H1 (cell line): ENCODE data around the gene STK33. TPM values are rescaled to one million over a fixed set of nuclear protein-coding genes. Genes with fewer than 3 reads are reported as not detected.

Experiments
- CTCF ChIA-PET: fragments of 300-600 bp; sonication (Branson Sonifier 250); formaldehyde crosslinking; loops from one replicate; lab custom pipeline; 2021; ENCODE audit not compliant: partially characterized antibody; lab: Charles Lee
- POLR2A ChIA-PET: fragments of 300-600 bp; sonication (Branson Sonifier 250); formaldehyde crosslinking; loops from one replicate; lab custom pipeline; 2021; ENCODE audit warnings: inconsistent platforms; ENCODE audit not compliant: partially characterized antibody; lab: Charles Lee
- DNase-seq, 2 experiments: peaks; one replicate each; pipeline versions ENCODE4 v3.0.0 to v3.0.0-alpha.2; 2010 to 2022; ENCODE audit warnings: low spot score in 2 of 2, low read depth in 1 of 2, mixed read lengths in 1 of 2
- FAIRE-seq: peaks from 2 replicates; lab custom pipeline; 2011; peaks lifted over from hg19 to GRCh38; lab: Jason Lieb, UNC
- H2AFZ ChIP-seq: 2 replicates; pipeline ENCODE4 v1.8.1; 2012; ENCODE audit warnings: low read length, inconsistent platforms
- H2AK5ac ChIP-seq: 2 replicates; pipeline ENCODE4 v1.6.1; 2013; ENCODE audit warnings: low read depth, low read length
- H2BK120ac ChIP-seq: replicated peaks from 2 replicates; pipeline ENCODE3; 2013; ENCODE audit warnings: low read depth, low read length, inconsistent platforms
- H2BK12ac ChIP-seq: 2 replicates; pipeline ENCODE4 v1.6.1; 2013; ENCODE audit warnings: low read depth, low read length
- H2BK15ac ChIP-seq: 2 replicates; pipeline ENCODE4 v1.6.1; 2013; ENCODE audit warnings: low read length
- H2BK20ac ChIP-seq: 2 replicates; pipeline ENCODE4 v1.6.1; 2013; ENCODE audit warnings: low read length
- H2BK5ac ChIP-seq: 2 replicates; pipeline ENCODE4 v1.6.1; 2013; ENCODE audit warnings: low read depth, low read length
- H3K14ac ChIP-seq: 2 replicates; pipeline ENCODE4 v1.6.1; 2013; ENCODE audit warnings: inconsistent platforms; ENCODE audit not compliant: insufficient read length
- H3K18ac ChIP-seq: 2 replicates; pipeline ENCODE4 v1.6.1; 2013; ENCODE audit warnings: low read length; ENCODE audit errors: extremely low read depth
- H3K23ac ChIP-seq: 2 replicates; pipeline ENCODE4 v1.6.1; 2013; ENCODE audit warnings: inconsistent platforms; ENCODE audit not compliant: insufficient read length
- H3K23me2 ChIP-seq: 2 replicates; pipeline ENCODE4 v1.6.1; 2013; ENCODE audit warnings: low read depth, low read length
- H3K27ac ChIP-seq: 2 replicates; pipeline ENCODE4 v1.6.1; 2011; ENCODE audit warnings: low read depth, low read length, inconsistent platforms
- H3K27me3 ChIP-seq, 4 experiments: replicated peaks in 1 of 4; 1 replicate in 1 of 4; 2 replicates in 3 of 4; pipeline versions ENCODE4 v1.6.1 to v1.8.1; 2011 to 2013; ENCODE audit warnings: low read length in 3 of 4, mild to moderate bottlenecking in 3 of 4, inconsistent platforms in 2 of 4, mixed read lengths in 2 of 4, moderate library complexity in 1 of 4; ENCODE audit not compliant: control insufficient read depth in 3 of 4, insufficient read depth in 3 of 4; ENCODE audit errors: extremely low read depth in 1 of 4
- H3K36me3 ChIP-seq, 4 experiments: 2 replicates each; pipeline versions ENCODE4 v1.6.1 to v1.8.1; 2011 to 2013; ENCODE audit warnings: mild to moderate bottlenecking in 4 of 4, low read length in 3 of 4, moderate library complexity in 2 of 4, control low read depth in 1 of 4, inconsistent platforms in 1 of 4; ENCODE audit not compliant: insufficient read depth in 4 of 4, control insufficient read depth in 2 of 4
- H3K4ac ChIP-seq: replicated peaks from 2 replicates; pipeline ENCODE3; 2013; ENCODE audit warnings: low read length, low read depth, mixed read lengths, inconsistent platforms; ENCODE audit not compliant: insufficient read length
- H3K4me1 ChIP-seq, 4 experiments: replicated peaks in 1 of 4; 1 replicate in 1 of 4; 2 replicates in 3 of 4; pipeline versions ENCODE4 v1.6.1 to v1.8.1; 2011 to 2013; ENCODE audit warnings: low read length in 3 of 4, inconsistent platforms in 2 of 4, mixed read lengths in 1 of 4; ENCODE audit not compliant: insufficient read depth in 4 of 4, control insufficient read depth in 3 of 4
- H3K4me2 ChIP-seq, 2 experiments: 2 replicates each; pipeline versions ENCODE4 v1.6.1 to v1.8.1; 2011 to 2013; ENCODE audit warnings: low read depth in 2 of 2, low read length in 2 of 2, control low read depth in 1 of 2, inconsistent platforms in 1 of 2, mild to moderate bottlenecking in 1 of 2; ENCODE audit not compliant: insufficient read depth in 1 of 2
- H3K4me3 ChIP-seq, 4 experiments: fragments of 200-600, 300-600 bp in 1 of 4; sonication (generic), shearing (Covaris generic), sonication (Bioruptor Twin) in 1 of 4; 2 replicates each; pipeline versions ENCODE4 v1.5.1 to v1.8.1; 2011 to 2016; ENCODE audit warnings: low read length in 4 of 4, low read depth in 3 of 4, control low read depth in 2 of 4, inconsistent platforms in 2 of 4, mild to moderate bottlenecking in 2 of 4, mixed read lengths in 1 of 4, moderate library complexity in 1 of 4; ENCODE audit not compliant: insufficient read depth in 2 of 4; ENCODE audit errors: extremely low read depth in 1 of 4
- H3K56ac ChIP-seq: replicated peaks from 2 replicates; pipeline ENCODE3; 2013; ENCODE audit warnings: low read depth, mild to moderate bottlenecking, mixed read lengths, low read length, inconsistent platforms; ENCODE audit not compliant: insufficient read length
- H3K79me1 ChIP-seq: 2 replicates; pipeline ENCODE4 v1.6.1; 2013; ENCODE audit warnings: low read depth, low read length, control low read depth
- H3K79me2 ChIP-seq, 2 experiments: 2 replicates each; pipeline versions ENCODE4 v1.6.1 to v1.8.1; 2012 to 2013; ENCODE audit warnings: low read length in 2 of 2, mild to moderate bottlenecking in 2 of 2, inconsistent platforms in 1 of 2; ENCODE audit not compliant: insufficient read depth in 2 of 2, control insufficient read depth in 1 of 2
- H3K9ac ChIP-seq, 4 experiments: replicated peaks in 1 of 4; 1 replicate in 1 of 4; 2 replicates in 3 of 4; pipeline versions ENCODE4 v1.6.1 to v1.8.1; 2011 to 2013; ENCODE audit warnings: low read depth in 3 of 4, low read length in 3 of 4, control low read depth in 2 of 4, mild to moderate bottlenecking in 2 of 4, moderate library complexity in 2 of 4, inconsistent platforms in 1 of 4; ENCODE audit errors: extremely low read depth in 1 of 4
- H3K9me3 ChIP-seq, 2 experiments: 2 replicates each; pipeline versions ENCODE4 v1.6.1 to v1.8.1; 2012 to 2013; ENCODE audit warnings: mild to moderate bottlenecking in 2 of 2, moderate library complexity in 2 of 2, control low read depth in 1 of 2, inconsistent platforms in 1 of 2, low read depth in 1 of 2, low read length in 1 of 2, mixed read lengths in 1 of 2; ENCODE audit not compliant: insufficient read depth in 2 of 2
- H4K20me1 ChIP-seq, 2 experiments: replicated peaks in 1 of 2; 2 replicates each; pipeline versions ENCODE3 to v1.8.1; 2011 to 2013; ENCODE audit warnings: inconsistent platforms in 2 of 2, low read length in 2 of 2, mild to moderate bottlenecking in 1 of 2; ENCODE audit not compliant: insufficient read depth in 2 of 2, control insufficient read depth in 1 of 2
- H4K5ac ChIP-seq: 2 replicates; pipeline ENCODE4 v1.6.1; 2013; ENCODE audit warnings: low read length, low read depth, mixed read lengths, inconsistent platforms; ENCODE audit not compliant: insufficient read length
- H4K8ac ChIP-seq: 2 replicates; pipeline ENCODE4 v1.8.0; 2013; ENCODE audit warnings: mild to moderate bottlenecking, moderate library complexity, low read length, inconsistent platforms; ENCODE audit not compliant: insufficient read depth; ENCODE audit errors: extremely low read depth
- H4K91ac ChIP-seq: replicated peaks from 2 replicates; pipeline ENCODE3; 2013; ENCODE audit warnings: low read length, mixed read lengths, inconsistent platforms; ENCODE audit not compliant: insufficient read length
- HDAC6 ChIP-seq: IDR thresholded peaks from one replicate; pipeline ENCODE4 v1.7.1; 2012; ENCODE audit warnings: low read depth, mild to moderate bottlenecking, inconsistent platforms, low read length, moderate library complexity
- KDM1A ChIP-seq: fragments of 200-600, 300-600 bp; sonication (generic); IDR thresholded peaks from 2 replicates; pipeline ENCODE4 v1.7.1; 2016; ENCODE audit warnings: mild to moderate bottlenecking, low read length, borderline replicate concordance
- SIX5 ChIP-seq: IDR thresholded peaks from 2 replicates; pipeline ENCODE4 v1.6.1; 2011; ENCODE audit warnings: mild to moderate bottlenecking, low read depth, low read length
- TAF7 ChIP-seq: optimal IDR thresholded peaks from 2 replicates; pipeline ENCODE3; 2011; ENCODE audit warnings: low read depth, mild to moderate bottlenecking, inconsistent platforms, low read length, moderate library complexity, borderline replicate concordance
- TEAD4 ChIP-seq: IDR thresholded peaks from 2 replicates; pipeline ENCODE4 v1.6.1; 2012; ENCODE audit warnings: low read depth, low read length, inconsistent platforms, mixed read lengths
- YY1 ChIP-seq: IDR thresholded peaks from 2 replicates; pipeline ENCODE4 v1.6.1; 2011; ENCODE audit warnings: low read depth, mild to moderate bottlenecking, low read length
- WGBS, 2 experiments: shearing (Covaris generic) in 1 of 2; methylation state at CpG; one replicate each; pipeline versions ENCODE4 v1.1.6 to v1.1.7; 2013 to 2015; ENCODE audit warnings: low lambda C conversion rate in 2 of 2, mixed read lengths in 2 of 2, inconsistent platforms in 1 of 2, low coverage in 1 of 2, missing lambda C conversion rate in 1 of 2; ENCODE audit not compliant: insufficient replicate concordance in 2 of 2, insufficient coverage in 1 of 2, insufficient read length in 1 of 2; ENCODE audit errors: extremely low coverage in 1 of 2, missing lambda C conversion rate in 1 of 2; 5-methylcytosine and 5-hydroxymethylcytosine counted together
- polyA plus RNA-seq, 7 experiments: library from polyadenylated mRNA; depleted of rRNA in 3 of 7; stranded (reverse) in 5 of 7; unstranded in 2 of 7; fragments of >200 nt in 5 of 7; fragments of 200-250 nt in 2 of 7; gene quantifications; 1 replicate in 5 of 7; 2 replicates in 1 of 7; 4 replicates in 1 of 7; pipeline versions ENCODE4 v1.2.1 to v1.2.3, GENCODE V29; 2011 to 2013; ENCODE audit warnings: missing spikeins in 2 of 7, mixed read lengths in 2 of 7
- total RNA-seq: library from RNA; stranded (reverse); fragmentation: NEBNext Ultra II Directional; extraction: Animal tissue kit (Norgen Biotek cat#: 25700); gene quantifications from 2 replicates; pipeline ENCODE4 v1.2.1, GENCODE V29; 2021

STK33 gene
- total and polyA plus RNA-seq, 2 of the 8 experiments (the other 6 are each of a cell fraction or from before 2014, with no cell fraction given): 8.8 to 25.1 TPM

- Histone ChIP-seq H2BK120ac (no peak overlapping the region), H3K4me1 (no peaks in the 10 kb centered on the region), H3K18ac (no peak overlapping the region), H3K56ac (no peak overlapping the region), H3K4ac (no peak overlapping the region), H3K23ac (no peak overlapping the region), H3K14ac (no peak overlapping the region), H3K79me2 (no peaks in the 10 kb centered on the region), H3K9ac (no peak overlapping the region), H3K9me3 (no peaks in the 10 kb centered on the region), H4K8ac (no peak overlapping the region), H2BK12ac (no peak overlapping the region), H4K5ac (no peak overlapping the region), H3K4me2 (no peak overlapping the region), H3K23me2 (no peaks in the 10 kb centered on the region), H3K4me3 (no peak overlapping the region), H2BK20ac (no peak overlapping the region), H2AFZ (no peak overlapping the region), H3K36me3 (no peaks in the 10 kb centered on the region), H4K91ac (no peak overlapping the region), H3K27ac (no peak overlapping the region)
- WGBS, 2 experiments: 87% methylated on average over 2 of the region's 2 CpGs; no CpG with 5 or more reads in 1 of the 2 experiments
- no peak for FAIRE-seq
- TF ChIP-seq KDM1A (no peak), TAF7 (no peak), SIX5 (no peak), YY1 (no peak), HDAC6 (no peak), TEAD4 (no peak)
- TF ChIP-seq, all 59 proteins: peak for 0
- Histone ChIP-seq H2BK15ac (no peak overlapping the region), H2AK5ac (no peak overlapping the region), H3K79me1 (no peaks in the 10 kb centered on the region), H3K27me3 (no peaks in the 10 kb centered on the region; a peak in 1 of 7 replicates), H4K20me1 (peaks cover 0 to 1% of the 10 kb centered on the region in 2 experiments), H2BK5ac (no peak overlapping the region)
- no peak for DNase-seq
- ChIA-PET POLR2A (interaction anchor here (0.6 to 1.4 kb wide), 2 partner anchors 59 to 64 kb away, joined by 3 read pairs; no protein-coding TSS in a partner anchor), CTCF (interaction anchor here (0.8 kb wide), 1 partner anchor 357 kb away, joined by 3 read pairs; no protein-coding TSS in a partner anchor)
Measured at GRCh38 chr11:8624698-8625097, 30.7 kb upstream of the STK33 start.
